ENCODE measurements around the gene PRR33.

DNA sequence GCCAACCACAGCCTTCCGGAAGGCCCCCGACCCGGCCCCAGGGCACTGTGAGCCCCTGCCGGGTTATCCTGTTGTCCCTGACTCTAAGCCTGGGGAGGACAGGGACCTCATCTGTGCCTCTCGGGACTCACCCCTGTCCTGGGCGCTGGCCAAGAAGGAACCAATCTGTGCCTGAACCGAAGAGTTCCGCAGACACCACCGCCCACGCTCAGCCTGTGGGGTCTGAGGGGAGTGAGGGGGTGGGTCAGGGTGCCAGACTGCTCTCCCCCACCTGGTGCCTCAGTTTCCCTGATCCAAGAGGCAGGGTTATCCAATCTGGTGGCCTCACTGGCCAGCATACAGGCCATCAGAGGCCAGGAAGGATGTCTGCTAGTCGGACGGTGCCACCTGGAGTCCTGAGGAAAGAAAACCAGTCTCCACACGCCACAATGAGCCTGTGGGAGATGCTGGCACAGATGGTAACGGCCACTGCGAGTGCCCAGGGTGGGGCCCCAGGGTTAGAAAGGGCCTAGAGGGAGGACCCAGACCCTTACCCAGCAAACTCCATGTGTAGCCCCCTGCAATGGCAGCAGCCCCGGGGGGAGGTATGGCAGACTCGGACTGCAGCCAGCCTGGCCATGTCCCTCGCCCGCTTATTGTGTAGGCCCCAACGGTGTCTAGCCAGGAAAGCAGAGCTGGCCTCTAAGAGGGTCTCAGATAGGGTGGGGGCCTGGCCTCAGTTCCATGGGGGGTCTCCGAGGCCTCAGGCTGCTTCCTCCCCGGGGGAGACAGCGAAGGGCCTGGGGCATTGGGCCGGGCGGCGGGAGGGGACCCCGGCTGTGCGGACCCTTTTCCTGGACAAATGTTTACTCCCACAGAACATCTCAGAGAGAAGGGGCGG lies 27.0 kb upstream of the PRR33 start:
- TF ChIP-seq POLR2A (IDR thresholded peaks at IDR 0.05) (no peak), EP300 (IDR thresholded peaks at IDR 0.05) (no peak)
- TF ChIP-seq, protein P1, sequence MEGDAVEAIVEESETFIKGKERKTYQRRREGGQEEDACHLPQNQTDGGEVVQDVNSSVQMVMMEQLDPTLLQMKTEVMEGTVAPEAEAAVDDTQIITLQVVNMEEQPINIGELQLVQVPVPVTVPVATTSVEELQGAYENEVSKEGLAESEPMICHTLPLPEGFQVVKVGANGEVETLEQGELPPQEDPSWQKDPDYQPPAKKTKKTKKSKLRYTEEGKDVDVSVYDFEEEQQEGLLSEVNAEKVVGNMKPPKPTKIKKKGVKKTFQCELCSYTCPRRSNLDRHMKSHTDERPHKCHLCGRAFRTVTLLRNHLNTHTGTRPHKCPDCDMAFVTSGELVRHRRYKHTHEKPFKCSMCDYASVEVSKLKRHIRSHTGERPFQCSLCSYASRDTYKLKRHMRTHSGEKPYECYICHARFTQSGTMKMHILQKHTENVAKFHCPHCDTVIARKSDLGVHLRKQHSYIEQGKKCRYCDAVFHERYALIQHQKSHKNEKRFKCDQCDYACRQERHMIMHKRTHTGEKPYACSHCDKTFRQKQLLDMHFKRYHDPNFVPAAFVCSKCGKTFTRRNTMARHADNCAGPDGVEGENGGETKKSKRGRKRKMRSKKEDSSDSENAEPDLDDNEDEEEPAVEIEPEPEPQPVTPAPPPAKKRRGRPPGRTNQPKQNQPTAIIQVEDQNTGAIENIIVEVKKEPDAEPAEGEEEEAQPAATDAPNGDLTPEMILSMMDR (IDR thresholded peaks at IDR 0.05): no peak
